ENCODE data around the gene SSR1.
"Not testable (repeated sequence)": the region's sequence is repeated elsewhere in the genome, so short reads cannot be mapped to it uniquely, and the experiment has no call there.

The SSR1 gene

DNA sequence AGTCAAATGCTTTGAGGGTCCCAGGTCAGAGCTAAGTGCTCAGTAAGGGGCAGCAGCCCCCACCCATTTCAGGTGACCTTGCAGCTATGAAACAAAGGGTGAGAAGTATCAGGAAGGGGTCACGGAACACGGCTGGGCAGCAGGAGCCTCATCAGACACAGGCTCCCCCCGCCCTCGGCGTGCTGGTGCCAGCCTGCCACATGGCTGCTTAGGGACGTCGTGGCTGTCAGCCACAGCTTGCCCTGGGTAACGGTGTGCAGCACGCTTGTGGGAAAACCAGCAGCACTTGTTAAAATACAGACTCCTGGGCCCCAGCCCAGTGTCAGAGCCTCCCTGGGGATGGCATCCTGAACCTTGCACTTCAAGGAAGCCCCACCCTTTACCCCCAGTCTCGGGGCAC lies 39.3 kb downstream of the SSR1 start:
- no peak for DNase-seq

DNA sequence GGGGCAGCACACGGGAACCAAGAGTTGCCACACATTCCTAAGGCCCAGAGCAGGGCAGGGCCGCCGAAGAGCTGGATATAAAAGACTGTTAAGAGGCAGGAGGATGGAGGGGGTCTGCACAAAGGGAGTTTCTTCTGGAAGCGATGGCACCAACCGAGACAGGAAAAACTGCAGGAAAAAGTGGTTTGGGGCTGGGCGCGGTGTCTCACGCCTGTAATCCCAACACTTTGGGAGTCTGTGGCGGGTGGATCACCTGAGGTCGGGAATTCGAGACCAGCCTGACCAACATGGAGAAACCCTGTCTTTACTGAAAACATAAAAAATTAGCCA lies 41.8 kb downstream of the SSR1 start:
- DNase-seq = no peak

DNA sequence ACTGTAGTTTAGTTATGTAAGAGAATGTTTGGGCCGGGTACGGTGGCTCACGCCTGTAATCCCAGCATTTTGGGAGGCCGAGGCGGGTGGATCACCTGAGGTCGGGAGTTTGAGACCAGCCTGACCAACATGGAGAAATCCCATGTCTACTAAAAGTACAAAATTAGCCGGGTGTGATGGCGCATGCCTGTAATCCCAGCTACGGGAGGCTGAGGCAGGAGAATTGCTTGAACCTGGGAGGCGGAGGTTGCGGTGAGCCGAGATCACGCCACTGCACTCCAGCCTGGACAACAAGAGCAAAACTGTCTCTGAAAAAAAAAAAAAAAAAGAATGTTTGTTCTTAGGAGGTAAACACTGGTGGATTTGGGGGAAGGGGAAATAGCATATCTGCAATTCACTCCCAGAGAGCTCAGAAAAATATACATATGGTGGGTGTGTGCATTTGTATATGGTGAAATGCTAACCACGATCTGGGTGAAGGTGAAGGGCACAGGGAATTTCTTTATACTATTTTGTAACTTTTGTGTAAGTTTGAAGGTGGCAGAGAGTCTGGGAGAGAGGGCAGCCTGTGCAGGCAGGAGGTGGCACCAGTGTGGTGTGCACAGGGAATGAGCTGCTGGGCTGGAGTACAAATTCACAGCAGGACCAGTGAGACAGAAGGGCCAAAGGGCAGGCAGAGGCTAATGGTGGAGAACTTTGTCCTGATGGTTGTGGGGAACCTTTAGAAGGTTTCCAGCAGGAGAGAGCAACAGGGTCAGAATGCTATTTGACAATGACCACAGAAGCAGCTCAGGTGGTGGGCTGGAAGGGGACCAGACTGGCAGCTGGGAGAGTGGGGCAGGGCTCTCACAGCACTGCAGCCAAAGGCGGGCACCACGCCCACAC lies 42.4 kb downstream of the SSR1 start:
- DNase-seq = no peak

DNA sequence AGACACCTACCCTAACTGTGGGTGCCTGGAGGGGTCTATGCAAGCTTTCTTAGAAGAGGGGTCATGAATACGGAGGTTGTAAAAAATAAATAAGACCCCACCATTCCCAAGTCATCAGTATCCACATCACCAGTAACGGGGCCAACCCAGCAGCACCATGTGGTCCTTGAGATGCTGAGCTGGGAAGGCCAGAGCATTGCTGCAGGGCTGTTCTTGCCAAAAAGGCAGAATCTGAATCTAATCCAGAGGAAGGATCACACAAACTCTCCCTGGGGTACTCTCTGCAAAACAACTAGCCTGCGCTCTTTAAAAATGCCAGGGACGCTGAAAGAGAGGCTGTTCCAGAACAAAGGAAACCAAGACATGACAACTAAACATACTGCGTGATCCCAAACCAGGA lies 43.2 kb downstream of the SSR1 start:
- no peak for DNase-seq

DNA sequence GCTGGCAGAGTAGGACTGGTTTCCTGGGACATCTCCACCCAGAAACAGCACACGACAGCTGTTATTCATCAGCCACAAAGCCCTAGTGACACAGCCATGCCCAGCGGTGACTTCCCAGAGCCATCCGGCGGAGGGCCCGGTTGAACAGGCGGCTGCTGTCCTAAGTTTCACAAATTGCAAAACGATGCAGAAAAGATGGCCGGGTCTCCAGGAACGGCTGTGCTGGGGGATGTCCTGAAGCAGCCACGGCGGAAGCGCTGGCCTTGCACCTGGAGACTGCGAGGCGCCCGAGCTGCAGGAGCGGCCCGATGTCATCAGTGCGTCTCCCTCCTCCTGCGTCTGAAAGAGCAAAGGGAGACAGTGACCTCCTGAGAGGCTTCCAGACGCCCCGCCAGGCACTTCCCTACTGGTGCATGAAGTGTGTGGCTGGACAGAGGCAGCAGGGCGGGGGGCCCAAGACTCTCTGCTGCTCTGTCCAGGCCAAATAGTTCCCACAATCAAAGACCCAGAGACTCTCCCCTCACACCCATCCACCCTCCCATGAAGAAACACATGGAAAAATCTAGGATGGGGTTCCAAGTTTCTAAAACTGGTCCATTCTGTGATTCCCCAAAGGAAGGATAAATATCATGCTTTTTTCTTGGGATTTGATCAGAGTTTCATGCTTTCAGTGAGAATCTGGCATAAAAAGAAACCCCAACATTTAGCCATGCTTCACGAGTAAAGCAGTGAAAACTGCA lies 44.0 kb downstream of the SSR1 start:
- DNase-seq = no peak

DNA sequence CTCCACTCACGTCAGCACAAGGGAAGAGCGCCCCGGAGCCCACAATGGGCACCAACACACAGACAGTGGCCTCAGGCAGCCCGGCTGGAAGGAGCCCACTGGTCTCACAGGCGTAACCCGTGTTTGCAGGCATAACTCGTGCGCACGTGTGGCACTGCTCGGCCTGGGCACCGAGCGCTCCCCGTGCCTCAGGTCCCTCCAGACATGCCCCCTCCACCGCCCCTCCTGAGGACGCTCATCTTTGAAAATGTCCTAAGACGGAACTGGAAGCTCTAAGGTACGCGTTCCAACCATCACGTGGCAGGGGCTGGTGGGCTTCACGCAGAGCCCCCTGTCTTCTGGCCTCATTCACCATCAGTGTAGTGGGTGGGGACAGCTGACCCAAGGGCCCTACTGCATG lies 44.6 kb downstream of the SSR1 start:
- DNase-seq = no peak

DNA sequence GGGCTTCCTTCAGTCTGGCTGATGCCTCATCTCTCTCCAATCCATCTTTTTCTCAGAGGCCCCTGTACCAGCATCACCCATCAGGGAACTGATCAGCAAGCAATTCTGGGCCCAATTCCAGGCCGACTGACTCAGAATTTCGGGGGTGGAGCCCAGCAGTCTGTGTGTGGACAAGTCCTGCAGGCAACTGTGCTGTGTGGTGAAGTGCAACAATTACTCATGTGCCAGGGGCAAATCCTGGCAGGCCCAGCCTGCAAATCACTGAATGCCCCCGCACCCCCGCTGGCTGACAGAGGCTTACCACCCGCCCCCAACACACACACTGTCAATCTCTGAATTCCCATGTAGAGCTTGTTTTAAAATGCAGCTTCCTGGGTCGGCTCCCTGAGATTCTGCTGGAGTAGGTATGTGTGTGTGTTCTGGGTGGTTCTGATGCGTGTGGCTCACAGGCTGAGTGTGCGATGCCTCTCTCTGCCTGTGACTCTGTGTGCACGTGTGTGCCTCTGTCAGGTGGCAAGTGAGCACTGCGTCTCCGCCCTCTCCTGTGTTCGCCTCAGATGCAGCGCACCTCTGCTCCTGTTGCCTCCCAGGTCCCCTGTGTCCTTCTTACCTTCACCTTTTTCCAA lies 45.4 kb downstream of the SSR1 start:
- no peak for DNase-seq

DNA sequence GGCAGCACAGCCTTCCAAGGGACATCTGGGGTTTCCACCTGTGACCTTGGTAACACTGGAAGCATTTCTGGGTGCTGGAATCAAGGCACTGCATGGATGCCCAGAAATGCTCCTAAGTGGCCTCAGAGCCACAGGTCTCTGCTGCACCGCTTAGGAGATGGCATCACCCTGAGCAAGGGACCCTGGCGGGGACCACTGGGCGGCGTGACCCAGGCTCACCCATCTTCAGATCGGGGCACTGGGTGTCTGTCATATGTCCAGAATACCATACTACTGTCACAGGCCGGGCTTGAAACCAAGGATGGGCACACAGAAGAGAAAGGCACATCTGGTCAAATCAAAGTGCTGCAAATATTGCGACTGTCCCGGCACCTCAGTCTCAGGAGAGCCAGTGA lies 45.9 kb downstream of the SSR1 start:
- no peak for DNase-seq

DNA sequence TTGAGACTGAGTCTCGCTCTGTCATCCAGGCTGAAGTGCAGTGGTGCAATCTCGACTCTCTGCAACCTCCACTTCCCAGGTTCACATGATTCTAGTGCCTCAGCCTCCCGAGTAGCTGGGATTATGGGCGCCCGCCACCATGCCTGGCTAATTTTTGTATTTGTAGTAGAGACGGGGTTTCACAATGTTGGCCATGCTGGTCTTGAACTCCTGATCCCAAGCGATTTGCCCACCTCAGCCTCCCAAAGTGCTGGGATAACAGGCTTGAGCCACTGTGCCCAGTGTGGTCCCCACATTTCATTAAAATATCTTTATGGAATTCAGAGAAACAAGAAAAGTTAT lies 47.6 kb downstream of the SSR1 start:
- not testable (repeated sequence) for DNase-seq

DNA sequence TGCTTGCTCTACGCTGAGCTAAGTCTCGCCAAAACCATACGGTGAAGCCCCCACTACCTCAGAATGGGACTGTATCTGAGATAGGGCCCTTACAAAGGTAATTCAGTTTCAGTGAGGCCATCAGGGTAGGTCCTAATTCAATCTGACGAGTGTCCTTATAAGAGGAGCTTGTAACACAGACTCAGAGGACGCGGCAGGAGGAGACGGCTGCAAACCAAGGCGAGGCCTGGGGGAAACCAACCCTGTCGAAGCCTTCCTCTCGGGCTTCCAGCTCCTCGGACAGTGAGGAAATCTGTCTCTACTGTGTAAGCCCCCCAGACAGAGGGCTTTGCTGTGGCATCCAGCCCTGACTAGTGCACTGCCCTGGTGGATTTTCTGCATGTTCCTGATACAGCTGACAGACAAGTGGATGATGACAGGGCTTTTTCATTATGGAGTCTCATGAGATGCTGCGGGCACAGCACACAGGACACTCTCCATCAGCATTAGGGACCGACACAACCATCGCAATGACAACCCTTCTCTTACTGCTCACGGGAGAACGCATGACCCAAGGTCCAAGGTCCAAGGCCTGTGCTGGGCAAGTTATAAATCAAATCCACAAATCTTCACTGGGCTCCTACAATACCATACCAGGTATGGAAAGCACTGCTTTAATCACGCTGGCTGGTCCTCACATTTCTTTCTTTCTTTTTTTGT lies 48.2 kb downstream of the SSR1 start:
- no peak for DNase-seq

DNA sequence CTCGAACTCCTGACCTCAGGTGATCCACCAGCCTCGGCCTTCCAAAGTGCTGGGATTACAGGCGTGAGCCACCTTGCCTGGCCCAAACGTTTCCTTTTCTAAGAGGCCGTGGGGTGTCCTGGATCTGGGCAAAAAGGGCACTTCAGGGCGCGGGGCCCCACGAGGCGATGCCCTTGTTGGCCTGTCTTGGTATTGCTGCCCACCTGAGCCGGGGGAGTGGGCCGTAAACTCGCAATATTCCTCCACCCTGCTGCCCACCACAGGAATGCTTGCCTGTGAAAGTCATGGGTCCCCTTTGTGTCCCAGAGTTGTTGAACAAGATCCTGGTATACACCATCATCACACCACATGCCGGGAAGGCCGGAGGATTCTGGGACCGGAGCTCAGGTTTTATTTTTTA lies 49.0 kb downstream of the SSR1 start:
- DNase-seq = no peak

DNA sequence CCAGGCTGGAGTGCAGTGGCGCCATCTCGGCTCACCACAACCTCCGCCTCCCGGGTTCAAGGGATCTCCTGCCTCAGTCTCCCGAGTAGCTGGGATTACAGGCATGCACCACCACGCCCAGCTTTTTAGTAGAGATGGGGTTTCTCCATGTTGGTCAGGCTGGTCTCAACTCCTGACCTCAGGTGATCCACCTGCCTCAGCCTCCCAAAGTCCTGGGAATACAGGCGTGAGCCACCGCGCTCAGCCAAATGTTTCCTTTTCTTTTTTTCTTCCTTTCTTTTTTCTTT lies 49.5 kb downstream of the SSR1 start:
- DNase-seq = not testable (repeated sequence)

DNA sequence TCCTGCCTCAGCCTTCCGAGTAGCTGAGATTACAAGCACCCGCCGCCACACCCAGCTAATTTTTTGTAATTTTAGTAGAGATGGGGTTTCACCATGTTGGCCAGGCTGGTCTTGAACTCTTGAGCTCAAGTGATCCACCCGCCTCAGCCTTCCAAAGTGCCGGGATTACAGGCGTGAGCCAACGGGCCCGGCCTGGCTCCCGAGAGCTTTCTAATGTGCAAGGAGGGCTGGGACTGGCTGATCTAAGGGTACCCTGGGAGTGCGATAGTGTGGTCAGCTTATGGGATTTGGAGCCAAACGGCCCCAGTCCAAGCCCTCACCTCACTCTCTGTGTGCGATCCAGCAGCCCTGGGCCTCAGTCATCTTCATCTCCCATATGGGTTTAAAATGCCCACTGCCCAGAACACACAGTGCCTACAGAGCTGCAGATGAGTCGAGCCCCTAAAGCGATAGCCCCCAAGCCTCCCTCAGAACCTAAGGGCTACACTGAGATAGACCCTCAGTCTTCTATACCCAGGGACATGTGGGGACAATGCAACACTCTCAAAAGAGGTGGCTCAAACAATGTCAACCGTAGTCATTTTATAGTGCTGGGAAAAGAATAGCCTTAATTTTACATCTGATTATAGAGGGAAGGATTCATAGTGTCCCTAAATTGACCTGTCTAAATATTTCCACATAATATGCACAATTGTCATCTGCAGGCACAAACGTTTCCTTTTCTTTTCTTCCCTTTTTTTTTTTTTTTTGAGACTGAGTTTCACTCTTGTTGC lies 50.1 kb downstream of the SSR1 start:
- DNase-seq = no peak

DNA sequence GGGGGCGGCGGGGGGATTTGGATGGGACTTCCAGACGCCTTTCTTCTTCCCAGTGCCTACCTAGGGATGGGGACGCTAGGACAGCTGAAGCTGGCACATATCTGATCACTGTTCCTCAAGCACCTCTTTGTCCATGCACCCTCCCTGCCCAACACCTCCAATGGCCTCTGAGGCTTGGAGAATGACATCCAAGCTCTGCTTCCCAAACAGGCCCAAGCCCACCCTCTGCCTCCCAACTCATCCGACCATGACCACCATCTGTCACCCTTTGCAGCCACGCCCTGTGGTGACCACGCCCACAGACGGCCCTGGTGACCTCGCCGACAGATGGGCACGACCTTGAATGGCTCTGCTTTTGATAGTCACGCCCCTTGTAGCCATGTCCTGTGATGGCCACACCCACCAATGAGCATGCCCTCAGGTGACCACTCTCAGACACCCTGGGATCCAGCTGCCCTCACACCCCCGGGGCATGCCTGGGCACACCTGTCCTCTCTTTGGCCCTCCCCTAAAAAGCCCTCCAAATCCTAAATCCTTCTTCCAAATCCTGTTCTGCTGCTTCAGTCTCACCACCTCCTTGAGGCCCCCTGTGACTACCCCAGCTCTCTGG lies 51.0 kb downstream of the SSR1 start:
- DNase-seq = peak; percentile 75

DNA sequence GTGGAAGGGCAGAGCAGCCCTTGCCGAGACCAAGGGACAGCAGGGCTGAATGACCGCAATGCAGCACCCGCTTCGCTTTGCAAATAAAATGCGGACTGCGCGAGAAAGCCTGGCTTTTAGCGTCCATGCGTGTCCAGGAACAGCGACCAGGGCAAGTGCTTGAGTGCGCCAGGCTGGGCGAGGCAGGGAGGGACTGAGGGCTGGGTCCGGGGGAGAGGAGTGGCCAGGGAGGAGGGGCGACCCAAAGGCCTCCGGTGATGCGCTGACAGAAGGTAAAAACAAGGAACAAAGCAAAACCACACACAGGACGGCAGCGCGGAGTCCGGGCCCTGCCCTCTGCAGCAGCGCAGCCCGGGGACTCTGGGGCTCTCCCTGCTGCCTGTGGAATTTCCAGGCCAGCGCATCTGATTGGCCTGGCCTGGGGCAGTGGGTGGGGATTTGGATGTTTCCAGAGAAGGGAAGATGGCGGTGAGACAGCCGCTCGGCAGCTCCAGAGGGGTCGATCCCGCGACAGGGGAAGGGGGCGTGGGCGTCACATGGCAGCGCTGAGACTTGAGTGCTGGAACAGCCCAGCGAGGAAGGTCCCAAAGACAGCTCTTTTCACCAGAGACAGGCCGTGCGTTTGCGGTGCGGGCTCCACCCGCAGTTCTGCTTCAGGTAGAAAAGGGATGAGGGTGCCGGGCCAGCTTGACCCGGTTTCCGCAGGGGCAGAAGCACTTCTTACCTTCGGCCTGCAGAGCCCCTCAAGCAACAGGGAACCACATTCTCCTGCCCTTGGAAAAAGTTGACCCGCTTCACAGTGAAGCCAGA lies 51.8 kb downstream of the SSR1 start:
- peak; percentile 75 for DNase-seq

DNA sequence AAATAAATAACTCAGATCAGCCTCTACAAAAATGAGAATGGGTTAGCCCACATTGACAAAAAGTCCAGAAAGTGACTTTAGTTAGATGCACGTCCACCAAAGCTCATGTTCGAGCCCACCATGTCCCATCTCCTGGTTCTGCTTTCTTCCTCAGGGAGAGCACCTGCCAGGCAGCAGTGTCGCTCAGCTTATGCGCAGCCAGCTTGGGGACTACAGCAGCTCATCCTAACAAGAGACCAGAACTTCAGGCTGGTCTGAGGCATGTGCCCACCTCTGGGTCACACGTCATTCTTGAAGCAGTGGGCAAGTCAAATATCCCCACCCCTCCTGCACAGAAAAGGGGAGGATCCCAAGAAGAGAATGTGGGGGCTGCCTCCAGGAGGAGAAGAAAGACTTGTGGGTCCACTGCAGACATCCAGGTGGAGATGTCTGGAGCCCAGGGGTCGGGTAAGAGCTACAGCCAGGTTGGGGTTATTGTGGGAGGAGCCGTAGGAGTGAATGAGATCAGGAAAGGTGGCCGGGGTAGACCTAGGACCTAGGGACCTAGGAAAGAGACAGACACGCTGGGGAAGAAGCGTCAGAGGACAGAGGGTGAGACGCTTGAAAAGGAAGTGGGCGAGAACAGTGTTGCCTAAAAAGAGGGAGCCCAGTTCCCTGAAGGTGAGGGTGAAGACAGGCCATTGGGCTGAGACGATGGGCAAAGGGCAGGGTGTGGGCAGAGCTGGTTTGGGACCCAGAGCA lies 52.5 kb downstream of the SSR1 start:
- no peak for DNase-seq

DNA sequence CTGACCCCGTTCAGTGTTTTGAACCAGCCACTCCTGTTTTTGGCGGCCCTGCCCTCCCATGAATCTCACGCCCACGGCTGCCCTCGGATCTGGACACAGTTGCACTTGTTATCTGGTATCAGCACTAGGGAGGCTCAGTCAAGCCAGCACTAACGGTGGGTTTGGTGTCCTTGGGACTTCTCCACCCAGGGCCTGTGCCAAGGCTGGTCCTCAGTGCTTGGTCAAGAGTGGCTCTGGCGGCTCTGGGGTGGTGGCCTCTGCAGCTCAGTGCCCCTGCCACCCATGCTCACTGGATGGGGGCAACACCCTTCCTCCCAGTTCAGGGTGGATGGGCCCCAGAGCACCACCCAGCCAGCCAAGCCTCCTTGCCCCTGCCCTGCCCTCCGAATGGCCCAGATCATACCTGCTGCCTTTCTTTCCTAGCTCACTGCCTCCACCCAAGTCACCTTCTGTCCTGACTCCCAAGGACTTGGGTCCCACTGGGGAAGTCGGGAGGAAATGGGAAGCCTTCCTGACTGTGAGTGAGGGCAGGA lies 54.7 kb downstream of the SSR1 start:
- DNase-seq = no peak

DNA sequence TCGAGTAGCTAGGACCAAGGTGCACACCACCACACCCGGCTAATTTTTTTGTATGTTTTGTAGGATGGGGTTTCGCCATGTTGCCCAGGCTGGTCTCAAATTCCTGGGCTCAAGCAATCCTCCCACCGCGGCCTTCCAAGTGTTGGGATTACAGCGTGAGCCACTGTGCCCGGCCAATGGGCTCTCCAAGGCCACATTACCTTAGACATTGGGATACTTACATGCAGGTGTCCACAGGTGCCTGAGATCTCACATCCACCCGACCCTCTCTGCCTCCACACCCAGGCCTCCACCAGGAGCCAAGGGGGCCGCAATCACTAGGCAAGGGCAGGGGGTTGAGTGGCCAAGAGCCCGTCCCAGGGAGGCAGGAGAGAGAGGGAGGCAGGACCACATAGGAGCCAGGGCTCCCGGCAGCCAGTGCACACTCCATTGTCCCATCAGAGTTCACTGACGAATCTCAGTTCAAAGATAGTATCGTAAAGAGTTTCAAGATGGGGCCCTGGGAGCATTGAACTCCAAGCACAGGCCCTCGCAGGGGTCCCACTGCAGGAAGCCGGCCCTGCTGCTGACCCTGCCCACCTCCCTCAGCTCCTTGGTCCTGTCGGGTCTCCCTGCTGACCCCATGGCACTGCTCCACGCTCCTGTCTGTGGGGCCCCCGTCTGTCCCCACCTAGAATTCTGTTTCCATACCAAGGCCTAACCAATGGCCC lies 55.3 kb downstream of the SSR1 start:
- no peak for DNase-seq

DNA sequence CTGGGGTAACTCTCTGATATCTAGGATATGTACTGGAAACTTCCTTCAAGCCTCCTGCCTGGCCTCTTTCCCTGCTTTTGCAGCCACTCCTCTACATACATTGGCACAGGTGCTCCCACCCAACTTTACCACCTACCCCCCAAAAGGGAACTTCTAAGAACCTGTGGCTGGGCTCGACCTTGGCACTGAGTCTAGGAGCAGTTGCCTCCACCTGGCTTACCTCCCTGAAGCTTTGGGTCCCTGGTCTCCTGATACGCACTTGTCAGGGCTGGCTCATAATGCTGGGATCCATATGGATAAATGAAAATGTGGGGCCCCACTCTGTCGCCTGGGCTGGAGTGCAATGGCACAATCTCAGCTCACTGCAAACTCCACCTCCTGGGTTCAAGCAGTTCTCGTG lies 56.2 kb downstream of the SSR1 start:
- DNase-seq = no peak

DNA sequence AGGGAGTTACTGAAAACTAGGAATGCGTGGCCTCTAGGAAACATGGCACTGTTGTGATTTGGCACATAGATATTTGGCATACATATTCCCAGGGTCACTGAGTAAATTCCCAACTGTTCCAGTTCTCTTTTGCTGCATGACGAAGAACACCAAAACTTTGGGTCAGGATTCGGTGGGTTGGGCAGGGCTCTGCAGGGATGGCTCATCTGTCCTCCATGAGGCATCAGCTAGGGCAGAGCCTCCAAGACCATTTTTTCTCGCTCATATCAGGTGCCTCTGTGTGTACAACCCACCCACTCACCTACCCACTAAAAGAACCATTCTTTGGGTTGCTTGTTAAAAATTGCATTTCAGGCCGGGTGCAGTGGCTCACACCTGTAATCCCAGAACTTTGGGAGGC lies 57.1 kb downstream of the SSR1 start:
- DNase-seq = no peak
